ENCODE measurements around the gene COL8A1. TPM values are rescaled to one million over a fixed set of nuclear protein-coding genes. Genes with fewer than 3 reads are reported as not detected.

The COL8A1 gene
- total RNA-seq, 1 experiment from 2014 or later: 0.87 TPM

DNA sequence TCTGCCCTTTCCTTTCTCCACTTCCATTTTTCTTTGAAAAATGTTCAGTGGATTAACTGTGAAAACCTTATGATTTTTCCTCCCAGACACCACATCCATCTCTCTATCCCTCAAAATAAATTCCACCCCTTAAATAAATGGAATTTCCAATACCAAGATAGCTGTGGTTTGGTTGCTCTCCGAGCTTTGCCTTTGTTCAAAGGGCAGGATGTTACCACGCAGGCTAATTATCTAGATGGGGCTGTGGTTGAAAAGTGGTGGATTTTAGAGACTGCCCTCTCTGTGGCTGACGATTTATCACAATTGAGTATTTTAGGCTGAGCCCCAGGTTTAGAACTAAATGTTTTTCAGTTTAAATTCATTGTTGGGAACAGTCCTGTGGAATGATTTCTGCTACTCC lies 142.4 kb downstream of the COL8A1 start (continued):
- TF ChIP-seq, protein P1, sequence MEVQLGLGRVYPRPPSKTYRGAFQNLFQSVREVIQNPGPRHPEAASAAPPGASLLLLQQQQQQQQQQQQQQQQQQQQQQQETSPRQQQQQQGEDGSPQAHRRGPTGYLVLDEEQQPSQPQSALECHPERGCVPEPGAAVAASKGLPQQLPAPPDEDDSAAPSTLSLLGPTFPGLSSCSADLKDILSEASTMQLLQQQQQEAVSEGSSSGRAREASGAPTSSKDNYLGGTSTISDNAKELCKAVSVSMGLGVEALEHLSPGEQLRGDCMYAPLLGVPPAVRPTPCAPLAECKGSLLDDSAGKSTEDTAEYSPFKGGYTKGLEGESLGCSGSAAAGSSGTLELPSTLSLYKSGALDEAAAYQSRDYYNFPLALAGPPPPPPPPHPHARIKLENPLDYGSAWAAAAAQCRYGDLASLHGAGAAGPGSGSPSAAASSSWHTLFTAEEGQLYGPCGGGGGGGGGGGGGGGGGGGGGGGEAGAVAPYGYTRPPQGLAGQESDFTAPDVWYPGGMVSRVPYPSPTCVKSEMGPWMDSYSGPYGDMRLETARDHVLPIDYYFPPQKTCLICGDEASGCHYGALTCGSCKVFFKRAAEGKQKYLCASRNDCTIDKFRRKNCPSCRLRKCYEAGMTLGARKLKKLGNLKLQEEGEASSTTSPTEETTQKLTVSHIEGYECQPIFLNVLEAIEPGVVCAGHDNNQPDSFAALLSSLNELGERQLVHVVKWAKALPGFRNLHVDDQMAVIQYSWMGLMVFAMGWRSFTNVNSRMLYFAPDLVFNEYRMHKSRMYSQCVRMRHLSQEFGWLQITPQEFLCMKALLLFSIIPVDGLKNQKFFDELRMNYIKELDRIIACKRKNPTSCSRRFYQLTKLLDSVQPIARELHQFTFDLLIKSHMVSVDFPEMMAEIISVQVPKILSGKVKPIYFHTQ (CRISPR knock-in tag; IDR thresholded peaks at IDR 0.05): no peak
- TF ChIP-seq FOXJ3 (CRISPR knock-in tag; IDR thresholded peaks at IDR 0.05; ENCODE audit: borderline replicate concordance) (no peak), SMAD3 (CRISPR knock-in tag; IDR thresholded peaks at IDR 0.05; ENCODE audit: borderline replicate concordance) (no peak)

DNA sequence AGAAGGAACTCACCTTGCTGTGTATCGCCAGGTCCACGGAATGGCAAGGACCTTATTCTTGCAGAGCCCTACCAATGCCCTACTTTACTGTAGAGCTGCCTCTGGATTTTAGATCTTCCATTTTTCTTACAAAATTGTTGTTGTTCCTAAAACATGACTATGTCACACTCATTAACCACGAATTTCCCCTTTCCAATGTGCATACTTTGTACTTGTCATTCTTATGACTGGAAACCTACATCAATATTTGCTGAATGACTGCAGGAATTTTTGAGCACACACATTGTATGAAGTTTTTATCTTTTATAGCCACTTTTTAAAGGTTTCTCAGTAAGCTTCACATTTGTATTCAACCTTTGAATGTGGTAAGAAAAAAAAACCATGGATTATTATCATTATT lies 143.4 kb downstream of the COL8A1 start:
- Mint-ChIP-seq H3K27ac (no peak overlapping the region), H3K36me3 (no peaks in the 10 kb centered on the region), H3K4me3 (no peak overlapping the region), H3K4me1 (peaks cover 15% of the 10 kb centered on the region), H3K27me3 (ENCODE audit: low read depth) (no peaks in the 10 kb centered on the region), H3K9me3 (no peaks in the 10 kb centered on the region)
- no peak for TF ChIP-seq JUN (CRISPR knock-in tag; IDR thresholded peaks at IDR 0.05)
- no peak for TF ChIP-seq ZNF232 (CRISPR knock-in tag; IDR thresholded peaks at IDR 0.05)
- TF ChIP-seq, protein P2, sequence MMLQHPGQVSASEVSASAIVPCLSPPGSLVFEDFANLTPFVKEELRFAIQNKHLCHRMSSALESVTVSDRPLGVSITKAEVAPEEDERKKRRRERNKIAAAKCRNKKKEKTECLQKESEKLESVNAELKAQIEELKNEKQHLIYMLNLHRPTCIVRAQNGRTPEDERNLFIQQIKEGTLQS (CRISPR knock-in tag; conservative IDR thresholded peaks at IDR 0.05): no peak
- no peak for TF ChIP-seq IRF2 (CRISPR knock-in tag; IDR thresholded peaks at IDR 0.05; ENCODE audit: borderline replicate concordance, low read depth)
- TF ChIP-seq ZNF138 (CRISPR knock-in tag; conservative IDR thresholded peaks at IDR 0.05): no peak
- TF ChIP-seq, protein P3, sequence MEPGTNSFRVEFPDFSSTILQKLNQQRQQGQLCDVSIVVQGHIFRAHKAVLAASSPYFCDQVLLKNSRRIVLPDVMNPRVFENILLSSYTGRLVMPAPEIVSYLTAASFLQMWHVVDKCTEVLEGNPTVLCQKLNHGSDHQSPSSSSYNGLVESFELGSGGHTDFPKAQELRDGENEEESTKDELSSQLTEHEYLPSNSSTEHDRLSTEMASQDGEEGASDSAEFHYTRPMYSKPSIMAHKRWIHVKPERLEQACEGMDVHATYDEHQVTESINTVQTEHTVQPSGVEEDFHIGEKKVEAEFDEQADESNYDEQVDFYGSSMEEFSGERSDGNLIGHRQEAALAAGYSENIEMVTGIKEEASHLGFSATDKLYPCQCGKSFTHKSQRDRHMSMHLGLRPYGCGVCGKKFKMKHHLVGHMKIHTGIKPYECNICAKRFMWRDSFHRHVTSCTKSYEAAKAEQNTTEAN (CRISPR knock-in tag; IDR thresholded peaks at IDR 0.05): no peak
- TF ChIP-seq NR1H2 (CRISPR knock-in tag; IDR thresholded peaks at IDR 0.05): no peak
- no peak for TF ChIP-seq ZBTB21 (CRISPR knock-in tag; IDR thresholded peaks at IDR 0.05; ENCODE audit: borderline replicate concordance)
- no peak for TF ChIP-seq CBFB (CRISPR knock-in tag; IDR thresholded peaks at IDR 0.05; ENCODE audit: low read depth)
- TF ChIP-seq ESRRA (CRISPR knock-in tag; IDR thresholded peaks at IDR 0.05; ENCODE audit: borderline replicate concordance): no peak
- TF ChIP-seq CREB1 (CRISPR knock-in tag; IDR thresholded peaks at IDR 0.05): no peak
- TF ChIP-seq, protein P4, sequence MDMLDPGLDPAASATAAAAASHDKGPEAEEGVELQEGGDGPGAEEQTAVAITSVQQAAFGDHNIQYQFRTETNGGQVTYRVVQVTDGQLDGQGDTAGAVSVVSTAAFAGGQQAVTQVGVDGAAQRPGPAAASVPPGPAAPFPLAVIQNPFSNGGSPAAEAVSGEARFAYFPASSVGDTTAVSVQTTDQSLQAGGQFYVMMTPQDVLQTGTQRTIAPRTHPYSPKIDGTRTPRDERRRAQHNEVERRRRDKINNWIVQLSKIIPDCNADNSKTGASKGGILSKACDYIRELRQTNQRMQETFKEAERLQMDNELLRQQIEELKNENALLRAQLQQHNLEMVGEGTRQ (CRISPR knock-in tag; IDR thresholded peaks at IDR 0.05): no peak
- no peak for TF ChIP-seq ZMAT4 (CRISPR knock-in tag; IDR thresholded peaks at IDR 0.05)
- TF ChIP-seq, protein P5, sequence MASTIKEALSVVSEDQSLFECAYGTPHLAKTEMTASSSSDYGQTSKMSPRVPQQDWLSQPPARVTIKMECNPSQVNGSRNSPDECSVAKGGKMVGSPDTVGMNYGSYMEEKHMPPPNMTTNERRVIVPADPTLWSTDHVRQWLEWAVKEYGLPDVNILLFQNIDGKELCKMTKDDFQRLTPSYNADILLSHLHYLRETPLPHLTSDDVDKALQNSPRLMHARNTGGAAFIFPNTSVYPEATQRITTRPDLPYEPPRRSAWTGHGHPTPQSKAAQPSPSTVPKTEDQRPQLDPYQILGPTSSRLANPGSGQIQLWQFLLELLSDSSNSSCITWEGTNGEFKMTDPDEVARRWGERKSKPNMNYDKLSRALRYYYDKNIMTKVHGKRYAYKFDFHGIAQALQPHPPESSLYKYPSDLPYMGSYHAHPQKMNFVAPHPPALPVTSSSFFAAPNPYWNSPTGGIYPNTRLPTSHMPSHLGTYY (CRISPR knock-in tag; IDR thresholded peaks at IDR 0.05): no peak
- no peak for TF ChIP-seq GTF2I (CRISPR knock-in tag; conservative IDR thresholded peaks at IDR 0.05)
- TF ChIP-seq, protein P6, sequence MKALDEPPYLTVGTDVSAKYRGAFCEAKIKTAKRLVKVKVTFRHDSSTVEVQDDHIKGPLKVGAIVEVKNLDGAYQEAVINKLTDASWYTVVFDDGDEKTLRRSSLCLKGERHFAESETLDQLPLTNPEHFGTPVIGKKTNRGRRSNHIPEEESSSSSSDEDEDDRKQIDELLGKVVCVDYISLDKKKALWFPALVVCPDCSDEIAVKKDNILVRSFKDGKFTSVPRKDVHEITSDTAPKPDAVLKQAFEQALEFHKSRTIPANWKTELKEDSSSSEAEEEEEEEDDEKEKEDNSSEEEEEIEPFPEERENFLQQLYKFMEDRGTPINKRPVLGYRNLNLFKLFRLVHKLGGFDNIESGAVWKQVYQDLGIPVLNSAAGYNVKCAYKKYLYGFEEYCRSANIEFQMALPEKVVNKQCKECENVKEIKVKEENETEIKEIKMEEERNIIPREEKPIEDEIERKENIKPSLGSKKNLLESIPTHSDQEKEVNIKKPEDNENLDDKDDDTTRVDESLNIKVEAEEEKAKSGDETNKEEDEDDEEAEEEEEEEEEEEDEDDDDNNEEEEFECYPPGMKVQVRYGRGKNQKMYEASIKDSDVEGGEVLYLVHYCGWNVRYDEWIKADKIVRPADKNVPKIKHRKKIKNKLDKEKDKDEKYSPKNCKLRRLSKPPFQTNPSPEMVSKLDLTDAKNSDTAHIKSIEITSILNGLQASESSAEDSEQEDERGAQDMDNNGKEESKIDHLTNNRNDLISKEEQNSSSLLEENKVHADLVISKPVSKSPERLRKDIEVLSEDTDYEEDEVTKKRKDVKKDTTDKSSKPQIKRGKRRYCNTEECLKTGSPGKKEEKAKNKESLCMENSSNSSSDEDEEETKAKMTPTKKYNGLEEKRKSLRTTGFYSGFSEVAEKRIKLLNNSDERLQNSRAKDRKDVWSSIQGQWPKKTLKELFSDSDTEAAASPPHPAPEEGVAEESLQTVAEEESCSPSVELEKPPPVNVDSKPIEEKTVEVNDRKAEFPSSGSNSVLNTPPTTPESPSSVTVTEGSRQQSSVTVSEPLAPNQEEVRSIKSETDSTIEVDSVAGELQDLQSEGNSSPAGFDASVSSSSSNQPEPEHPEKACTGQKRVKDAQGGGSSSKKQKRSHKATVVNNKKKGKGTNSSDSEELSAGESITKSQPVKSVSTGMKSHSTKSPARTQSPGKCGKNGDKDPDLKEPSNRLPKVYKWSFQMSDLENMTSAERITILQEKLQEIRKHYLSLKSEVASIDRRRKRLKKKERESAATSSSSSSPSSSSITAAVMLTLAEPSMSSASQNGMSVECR (CRISPR knock-in tag; IDR thresholded peaks at IDR 0.05; ENCODE audit: borderline replicate concordance): no peak
- ATAC-seq (no peak), DNase-seq (ENCODE audit: low spot score) (no peak)
- ChIA-PET POLR2A (no interaction called here), CTCF (no interaction called here)

Measured in WTC11 (cell line).